ENCODE measurements around the gene NPL. TPM values are rescaled to one million over a fixed set of nuclear protein-coding genes. Genes with fewer than 3 reads are reported as not detected.

The NPL gene
- total RNA-seq, 4 donors from 2014 or later, result 16.2 to 132 (median 30.0) TPM

GRCh38 chr1:182791281-182792179 is 2.0 kb downstream of the NPL start:
- TF ChIP-seq CTCF (IDR thresholded peaks at IDR 0.05; ENCODE audit: low read depth), result no peak

- TF ChIP-seq CTCF (IDR thresholded peaks at IDR 0.05; ENCODE audit: low read depth), result no peak
Measured at GRCh38 chr1:182794091-182794490, 4.5 kb downstream of the NPL start.

DNA sequence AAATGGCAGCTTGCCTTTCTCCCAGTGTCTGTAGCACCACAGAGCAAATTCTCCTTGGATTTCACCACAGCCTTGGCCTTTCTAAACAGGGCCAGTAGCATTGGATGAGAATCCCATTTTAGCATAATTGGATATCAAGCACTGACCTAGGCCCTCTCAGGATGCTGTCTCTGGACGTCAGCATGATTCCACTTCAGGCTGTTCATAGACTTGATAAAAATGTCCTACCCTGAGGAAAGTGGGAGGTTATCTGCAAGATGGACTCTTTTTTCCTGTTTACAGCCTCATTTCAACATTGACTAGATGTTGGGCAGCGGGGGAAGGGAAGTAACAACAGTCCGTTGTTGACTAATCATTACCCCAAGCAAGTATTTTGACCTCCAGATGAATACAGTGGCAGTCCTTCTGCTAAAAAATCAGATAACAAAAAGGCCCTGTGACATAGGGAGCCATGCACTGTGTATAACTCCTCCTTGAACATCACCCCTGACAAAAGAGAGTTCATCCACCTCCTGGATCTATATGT is 5.2 kb downstream of the NPL start:
- no peak for TF ChIP-seq CTCF (IDR thresholded peaks at IDR 0.05; ENCODE audit: low read depth)

- TF ChIP-seq CTCF (IDR thresholded peaks at IDR 0.05; ENCODE audit: low read depth), result no peak
Measured at GRCh38 chr1:182795563-182796228, 6.1 kb downstream of the NPL start.

DNA sequence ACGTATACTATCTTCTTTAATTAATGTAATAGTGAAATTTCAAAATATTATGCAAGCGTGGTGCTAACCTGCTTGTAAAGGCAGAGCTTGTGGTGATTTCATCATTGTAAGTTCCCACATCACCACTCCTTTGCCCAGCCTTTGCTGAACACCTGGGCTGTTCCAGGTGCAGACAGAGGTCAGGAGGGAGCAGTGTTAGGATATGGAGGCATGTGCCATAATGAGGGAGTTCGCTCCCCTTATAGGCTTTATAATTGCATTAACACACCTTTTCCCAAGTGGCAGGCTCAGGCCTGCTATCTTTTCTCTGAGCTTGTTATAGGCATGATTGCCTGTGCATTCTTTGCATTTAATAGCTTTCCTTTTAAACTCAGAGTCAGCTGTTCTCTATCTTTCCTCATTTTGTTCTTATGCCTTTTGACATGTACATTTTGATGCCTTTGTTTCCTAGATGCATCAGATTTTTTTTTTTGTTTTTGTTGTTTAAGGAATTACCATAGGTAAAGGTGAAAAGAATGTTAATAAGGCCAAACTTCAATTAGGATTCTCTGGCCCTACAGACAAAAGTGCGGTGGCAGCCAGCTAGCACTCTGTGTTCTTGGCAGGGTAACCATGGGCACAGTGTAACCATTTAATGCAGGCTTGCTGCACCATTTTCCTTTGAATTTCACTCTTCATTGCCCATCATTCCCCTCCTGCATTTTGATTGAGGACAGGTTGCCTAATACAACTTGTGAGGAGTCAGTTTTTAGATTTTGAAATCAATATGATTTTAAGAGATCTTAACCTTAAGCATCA is 12.6 kb downstream of the NPL start:
- no peak for TF ChIP-seq CTCF (IDR thresholded peaks at IDR 0.05; ENCODE audit: low read depth)

DNA sequence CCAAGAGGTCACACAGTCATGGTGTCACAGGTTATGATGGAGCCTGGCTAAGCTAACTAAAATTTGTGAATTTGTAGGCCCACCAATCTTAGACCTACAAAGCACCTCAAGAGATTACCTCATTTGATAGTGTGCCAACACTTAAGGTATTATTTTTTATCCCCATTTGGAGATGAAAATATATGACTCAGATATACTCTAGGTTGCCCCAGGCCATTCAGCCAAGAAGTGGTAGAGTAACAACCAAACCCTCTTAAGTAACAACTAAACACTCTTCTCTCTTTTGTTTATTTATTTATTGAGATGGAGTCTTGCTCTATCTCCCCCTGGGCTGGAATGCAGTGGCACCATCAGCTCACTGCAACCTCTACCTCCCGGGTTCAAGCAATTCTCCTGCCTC is 14.3 kb downstream of the NPL start:
- TF ChIP-seq CTCF (IDR thresholded peaks at IDR 0.05; ENCODE audit: low read depth), result no peak

All from subcutaneous adipose tissue (tissue), 4 donors.